Measurements from ENCODE around the gene IFI27.
"Not testable (repeated sequence)": the region's sequence is repeated elsewhere in the genome, so short reads cannot be mapped to it uniquely, and the experiment has no call there.

IFI27 gene

DNA sequence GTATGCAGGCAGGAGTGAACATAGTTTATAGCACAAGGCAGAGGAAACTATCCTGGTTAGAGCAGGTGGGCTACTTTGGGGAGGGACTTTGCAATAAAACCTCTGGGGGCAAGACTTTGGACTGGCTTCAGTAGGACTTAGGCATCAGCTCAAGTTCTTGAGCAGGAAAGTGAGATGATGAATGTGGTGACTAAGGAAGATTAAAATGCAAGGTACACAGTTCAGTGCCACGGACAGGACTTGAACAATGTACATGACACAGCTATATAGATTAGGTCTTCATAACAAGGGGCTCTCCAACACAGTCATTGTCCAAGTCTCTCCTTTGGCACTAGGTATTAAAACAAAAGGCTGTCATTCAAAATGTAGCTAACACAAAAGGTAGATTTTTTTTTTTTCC lies 42.1 kb downstream of the IFI27 start:
- no peak for DNase-seq (ENCODE audit: low read depth, low spot score)

DNA sequence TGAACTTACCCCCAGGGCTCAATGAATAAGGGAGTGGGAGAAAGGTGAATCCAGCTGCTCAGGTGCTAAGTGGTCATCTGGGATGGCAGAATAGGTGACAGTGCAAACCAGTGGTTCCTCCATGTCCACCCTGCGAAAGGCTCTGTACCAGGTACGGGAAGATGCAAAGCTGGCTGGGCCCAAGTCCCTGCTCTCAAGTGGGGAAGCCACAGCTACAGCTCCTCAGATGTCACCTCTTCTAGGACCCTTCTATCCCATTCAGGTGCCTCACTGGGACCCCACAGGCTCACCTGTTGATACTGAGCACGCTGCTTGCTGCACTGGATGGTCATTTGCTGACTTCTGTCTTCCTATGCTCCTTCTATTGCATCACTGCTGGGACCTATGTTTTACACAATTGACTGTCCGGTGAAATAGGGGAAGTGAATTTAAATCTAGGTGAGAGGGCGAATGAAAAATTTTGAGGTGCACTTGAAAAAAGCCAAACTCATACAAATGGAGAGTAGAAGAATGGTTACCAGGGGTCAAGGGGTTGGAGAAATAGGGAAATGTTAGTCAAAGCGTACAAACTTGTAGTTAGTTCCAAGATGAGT lies 43.3 kb downstream of the IFI27 start:
- DNase-seq (ENCODE audit: low read depth, low spot score), result no peak

GRCh38 chr14:94156143-94156542 lies 45.6 kb downstream of the IFI27 start:
- DNase-seq (ENCODE audit: low read depth, low spot score), result not testable (repeated sequence)

- DNase-seq (ENCODE audit: low read depth, low spot score), result no peak
These were observed 46.7 kb downstream of the IFI27 start for GRCh38 chr14:94157197-94157596.

- no peak for DNase-seq (ENCODE audit: low read depth, low spot score)
These were observed 47.8 kb downstream of the IFI27 start for GRCh38 chr14:94158239-94158883.

DNA sequence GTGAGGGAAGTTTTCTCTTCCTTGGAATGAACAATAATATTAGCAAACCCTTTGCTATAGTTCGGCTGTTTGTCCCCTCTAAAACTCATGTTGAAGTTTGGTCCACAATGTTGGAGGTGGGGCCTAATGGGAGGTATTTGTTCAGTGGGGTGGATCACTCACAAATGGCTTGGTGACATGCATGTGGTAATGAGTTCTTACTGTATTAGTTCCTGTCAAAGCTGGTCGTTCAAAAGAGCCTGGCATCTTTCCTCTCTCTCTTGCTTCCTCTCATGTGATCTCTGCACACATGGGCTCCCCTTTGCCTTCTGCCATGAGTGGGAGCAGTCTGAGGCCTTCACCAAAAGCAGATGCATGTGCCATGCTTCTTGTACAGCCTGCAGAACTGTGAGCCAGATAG lies 50.5 kb downstream of the IFI27 start:
- no peak for DNase-seq (ENCODE audit: low read depth, low spot score)

- no peak for DNase-seq (ENCODE audit: low read depth, low spot score)
These were observed 51.4 kb downstream of the IFI27 start for GRCh38 chr14:94161981-94162380.

DNA sequence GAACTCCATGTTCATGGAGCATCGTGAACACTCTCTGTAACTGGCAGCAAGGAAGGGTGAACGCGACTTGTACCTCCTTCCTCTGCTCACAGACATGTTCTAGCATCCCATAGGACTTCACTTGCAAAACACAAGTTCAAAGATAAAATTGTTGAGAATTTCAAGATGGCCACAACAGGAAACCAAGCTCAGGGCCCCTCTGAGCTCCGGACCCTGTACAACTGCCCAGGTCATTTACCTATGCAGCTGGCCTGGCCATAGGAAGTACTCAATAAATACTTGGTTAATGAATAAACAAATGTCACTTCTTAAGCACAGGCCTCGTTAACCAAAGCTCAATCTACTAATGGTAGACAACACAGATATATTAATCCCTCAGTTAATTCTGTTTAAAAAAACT lies 51.9 kb downstream of the IFI27 start:
- no peak for DNase-seq (ENCODE audit: low read depth, low spot score)

- no peak for DNase-seq (ENCODE audit: low read depth, low spot score)
These were observed 53.3 kb downstream of the IFI27 start for GRCh38 chr14:94163796-94164195.

GRCh38 chr14:94164685-94165431 lies 54.3 kb downstream of the IFI27 start:
- no peak for DNase-seq (ENCODE audit: low read depth, low spot score)

DNA sequence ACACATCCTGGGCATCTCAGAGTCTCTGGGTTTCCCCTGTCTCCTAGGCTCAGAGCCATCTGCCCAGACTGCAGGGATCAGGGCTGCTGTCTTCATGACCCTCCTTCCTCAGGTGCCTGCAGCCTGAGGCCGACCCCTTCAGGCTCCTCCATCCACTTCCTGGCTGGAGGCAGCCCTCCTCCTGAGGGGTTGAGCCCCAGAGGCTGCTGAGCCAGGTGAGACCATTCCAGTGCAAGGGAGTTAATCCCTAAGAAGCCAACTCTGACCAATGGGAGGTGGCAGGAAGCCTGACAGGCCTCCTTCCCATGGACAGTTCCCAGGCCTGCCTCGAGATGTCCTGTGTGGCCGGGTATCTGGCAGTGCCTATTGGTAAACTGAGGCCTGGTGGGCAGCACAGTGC lies 55.2 kb downstream of the IFI27 start:
- no peak for DNase-seq (ENCODE audit: low read depth, low spot score)

Data from brain pericyte (primary cell).